B cell (primary cell): ENCODE data around the gene EHD4. TPM values are rescaled to one million over a fixed set of nuclear protein-coding genes. Genes with fewer than 3 reads are reported as not detected.

Source experiments
- ATAC-seq: fragments of 200-7000 bp; cut with Tn5 transposase; one replicate; pipeline ENCODE4 v1.10.0; 2021; ENCODE audit warnings: low read depth, mild to moderate bottlenecking, moderate number of reproducible peaks, moderate library complexity
- CTCF ChIA-PET: fragments of 350-600 bp; sonication (Branson Sonifier 250); formaldehyde crosslinking; loops from one replicate; lab custom pipeline; 2021; ENCODE audit warnings: antibody characterized with exemption, inconsistent platforms; lab: Charles Lee
- POLR2A ChIA-PET: fragments of 350-600 bp; sonication (Branson Sonifier 250); formaldehyde crosslinking; loops from one replicate; lab custom pipeline; 2021; ENCODE audit warnings: antibody characterized with exemption; lab: Charles Lee
- DNase-seq: peaks from one replicate; pipeline ENCODE4 v3.0.0; 2013
- H2AFZ ChIP-seq: 2 replicates; pipeline ENCODE4 v1.6.1; 2012; ENCODE audit warnings: mild to moderate bottlenecking, low read depth, low read length; ENCODE audit not compliant: insufficient read depth, poor library complexity, severe bottlenecking
- H3K27ac ChIP-seq, 2 donors: 1 replicate in 1 of 2; 2 replicates in 1 of 2; pipeline ENCODE4 v1.5.1; 2012 to 2013; ENCODE audit warnings: low read length in 2 of 2, mild to moderate bottlenecking in 2 of 2, moderate library complexity in 1 of 2
- H3K27me3 ChIP-seq, 4 experiments: fragments of 200-600 bp in 1 of 4; sonication (generic) in 1 of 4; replicated peaks in 1 of 4; 1 replicate in 2 of 4; 2 replicates in 2 of 4; pipeline versions ENCODE4 v1.6.1 to v1.7.0; 2013 to 2016; ENCODE audit warnings: low read length in 3 of 4, mild to moderate bottlenecking in 2 of 4, mixed read lengths in 1 of 4, moderate library complexity in 1 of 4; ENCODE audit not compliant: insufficient read depth in 4 of 4, control insufficient read depth in 3 of 4; ENCODE audit errors: control extremely low read depth in 1 of 4
- H3K36me3 ChIP-seq, 2 experiments: replicated peaks in 1 of 2; 1 replicate in 1 of 2; 2 replicates in 1 of 2; pipeline versions ENCODE4 v1.6.1 to v1.7.1; 2013; ENCODE audit warnings: low read length in 1 of 2; ENCODE audit not compliant: insufficient read depth in 2 of 2, control insufficient read depth in 1 of 2; ENCODE audit errors: control extremely low read depth in 1 of 2, extremely low read depth in 1 of 2
- H3K4me1 ChIP-seq, 2 donors: fragments of 200-600 bp in 1 of 2; sonication (generic) in 1 of 2; 1 replicate in 1 of 2; 2 replicates in 1 of 2; pipeline versions ENCODE4 v1.5.1 to v1.6.1; 2013 to 2017; ENCODE audit warnings: low read length in 2 of 2; ENCODE audit not compliant: control insufficient read depth in 2 of 2, insufficient read depth in 2 of 2
- H3K4me2 ChIP-seq: replicated peaks from 2 replicates; pipeline ENCODE3; 2012; ENCODE audit warnings: mild to moderate bottlenecking, low read depth, low read length; ENCODE audit not compliant: poor library complexity, severe bottlenecking
- H3K4me3 ChIP-seq, 5 experiments: fragments of 200-600 bp in 1 of 5; sonication (generic) in 1 of 5; 1 replicate in 3 of 5; 2 replicates in 2 of 5; pipeline versions ENCODE4 v1.5.1 to v1.7.0; 2011 to 2016; ENCODE audit warnings: low read length in 4 of 5, mild to moderate bottlenecking in 4 of 5, low read depth in 2 of 5, control low read depth in 1 of 5, moderate library complexity in 1 of 5; ENCODE audit not compliant: insufficient read depth in 1 of 5; ENCODE audit errors: control extremely low read depth in 1 of 5, extremely low read depth in 1 of 5
- H3K79me2 ChIP-seq: fragments of 200-600 bp; sonication (generic); one replicate; pipeline ENCODE4 v1.6.0; 2016; ENCODE audit warnings: low read length; ENCODE audit not compliant: control insufficient read depth, insufficient read depth
- H3K9ac ChIP-seq: fragments of 200-600 bp; sonication (generic); 2 replicates; pipeline ENCODE4 v1.6.1; 2017; ENCODE audit warnings: mild to moderate bottlenecking, low read length, moderate library complexity
- H3K9me3 ChIP-seq, 3 donors: one replicate each; pipeline versions ENCODE4 v1.6.1 to v1.7.1; 2013; ENCODE audit warnings: low read length in 2 of 3; ENCODE audit not compliant: control insufficient read depth in 2 of 3, insufficient read depth in 1 of 3; ENCODE audit errors: control extremely low read depth in 1 of 3
- H4K20me1 ChIP-seq: 2 replicates; pipeline ENCODE4 v1.6.0; 2012; ENCODE audit warnings: mild to moderate bottlenecking, low read length; ENCODE audit not compliant: insufficient read depth, control insufficient read depth, poor library complexity, severe bottlenecking
- H3K27ac Mint-ChIP-seq: one replicate; pipeline ENCODE4 v1.8.0; 2021; ENCODE audit warnings: mixed read lengths
- H3K27me3 Mint-ChIP-seq: one replicate; pipeline ENCODE4 v1.8.0; 2021; ENCODE audit warnings: mixed read lengths
- H3K4me1 Mint-ChIP-seq: one replicate; pipeline ENCODE4 v1.8.0; 2021; ENCODE audit warnings: mixed read lengths
- H3K4me3 Mint-ChIP-seq: one replicate; pipeline ENCODE4 v1.8.0; 2021; ENCODE audit warnings: mixed read lengths
- H3K9me3 Mint-ChIP-seq: one replicate; pipeline ENCODE4 v1.8.0; 2022; ENCODE audit warnings: mixed read lengths; ENCODE audit not compliant: insufficient read depth
- EZH2 ChIP-seq: IDR thresholded peaks from 2 replicates; pipeline ENCODE4 v1.6.1; 2012; ENCODE audit warnings: borderline replicate concordance, low read depth, mild to moderate bottlenecking, moderate library complexity, low read length; ENCODE audit not compliant: insufficient read depth, poor library complexity, severe bottlenecking
- WGBS: methylation state at CpG from one replicate; pipeline ENCODE4 v1.1.5; 2013; ENCODE audit warnings: missing lambda C conversion rate; ENCODE audit not compliant: insufficient coverage; 5-methylcytosine and 5-hydroxymethylcytosine counted together
- intact Hi-C: fragments of 100-400 bp; cut with micrococcal nuclease; formaldehyde crosslinking; loops from one replicate; pipeline ENCODE4 v1.10.0; 2022
- polyA plus RNA-seq: library from polyadenylated mRNA; depleted of rRNA; stranded (reverse); fragments of >200 nt; gene quantifications from 2 replicates; pipeline ENCODE4 v1.2.3, GENCODE V29; 2012
- total RNA-seq, 2 donors: library from RNA; stranded (reverse); fragments of 120-200 nt in 1 of 2; gene quantifications; 1 replicate in 1 of 2; 2 replicates in 1 of 2; pipeline versions ENCODE4 v1.2.3 to v1.2.4, GENCODE V29; 2013 to 2022
- TF ChIP-seq, protein P1 (sequence below): fragments of 200-600 bp; IDR thresholded peaks from one replicate; pipeline ENCODE4 v1.8.0; 2022; ENCODE audit warnings: antibody characterized with exemption, mild to moderate bottlenecking

The EHD4 gene
- total and polyA plus RNA-seq, 2 donors (not counting 1 experiment from before 2014, with no cell fraction given): 3.1 to 12.7 TPM

DNA sequence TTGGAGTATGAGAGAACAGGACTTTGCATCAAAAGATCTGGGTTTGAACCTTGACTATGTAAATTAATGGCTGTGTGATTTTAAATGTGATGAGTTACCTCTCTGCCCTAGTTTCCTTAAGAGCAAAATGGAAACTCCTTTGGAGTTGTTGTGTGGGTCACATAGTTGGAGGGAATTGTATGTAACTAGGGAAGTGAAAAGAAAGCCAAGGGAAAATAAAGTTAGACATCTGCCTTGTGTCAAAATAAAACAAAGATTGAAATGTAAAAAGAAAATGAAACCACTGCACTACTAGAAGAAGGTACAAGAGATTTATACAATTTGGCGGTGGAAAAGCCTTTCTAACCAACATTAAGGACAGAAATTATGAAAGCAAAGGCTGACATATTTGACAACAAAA, 1.7 kb upstream of the EHD4 start:
- Mint-ChIP-seq H3K4me3 (peak overlapping the region; percentile 90), H3K27me3 (peaks cover 25% of the 10 kb centered on the region), H3K27ac (no peak overlapping the region), H3K4me1 (peaks cover 34% of the 10 kb centered on the region), H3K9me3 (no peaks in the 10 kb centered on the region)
- ChIA-PET POLR2A (no interaction called here), CTCF (interaction anchor here (2.9 kb wide), 1 partner anchor 16 kb away, joined by 11 read pairs; no protein-coding TSS in a partner anchor)
- Histone ChIP-seq H3K4me2 (no peak overlapping the region), H2AFZ (no peak overlapping the region), H3K9ac (no peak overlapping the region), H3K27me3 (peaks cover 0 to 5% (median 0%) of the 10 kb centered on the region in 4 experiments), H3K4me1 (peaks cover 27 to 30% of the 10 kb centered on the region in 2 donors), H3K9me3 (no peaks in the 10 kb centered on the region), H3K79me2 (peaks cover 20% of the 10 kb centered on the region), H4K20me1 (no peaks in the 10 kb centered on the region), H3K27ac (no peak overlapping the region), H3K36me3 (no peaks in the 10 kb centered on the region), H3K4me3 (no peak overlapping the region)
- 80% methylated on average over 1 of the region's 1 CpG for WGBS
- DNase-seq (no peak), ATAC-seq (no peak)
- intact Hi-C loops: loop anchor here (5.0 to 10.0 kb wide), 4 partner anchors 298 to 1279 kb away; partner anchors contain the start of genes GANC, RAD51, RTF1 and TMEM87A
- no peak for TF ChIP-seq EZH2
- TF ChIP-seq, protein P1, sequence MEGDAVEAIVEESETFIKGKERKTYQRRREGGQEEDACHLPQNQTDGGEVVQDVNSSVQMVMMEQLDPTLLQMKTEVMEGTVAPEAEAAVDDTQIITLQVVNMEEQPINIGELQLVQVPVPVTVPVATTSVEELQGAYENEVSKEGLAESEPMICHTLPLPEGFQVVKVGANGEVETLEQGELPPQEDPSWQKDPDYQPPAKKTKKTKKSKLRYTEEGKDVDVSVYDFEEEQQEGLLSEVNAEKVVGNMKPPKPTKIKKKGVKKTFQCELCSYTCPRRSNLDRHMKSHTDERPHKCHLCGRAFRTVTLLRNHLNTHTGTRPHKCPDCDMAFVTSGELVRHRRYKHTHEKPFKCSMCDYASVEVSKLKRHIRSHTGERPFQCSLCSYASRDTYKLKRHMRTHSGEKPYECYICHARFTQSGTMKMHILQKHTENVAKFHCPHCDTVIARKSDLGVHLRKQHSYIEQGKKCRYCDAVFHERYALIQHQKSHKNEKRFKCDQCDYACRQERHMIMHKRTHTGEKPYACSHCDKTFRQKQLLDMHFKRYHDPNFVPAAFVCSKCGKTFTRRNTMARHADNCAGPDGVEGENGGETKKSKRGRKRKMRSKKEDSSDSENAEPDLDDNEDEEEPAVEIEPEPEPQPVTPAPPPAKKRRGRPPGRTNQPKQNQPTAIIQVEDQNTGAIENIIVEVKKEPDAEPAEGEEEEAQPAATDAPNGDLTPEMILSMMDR: no peak

DNA sequence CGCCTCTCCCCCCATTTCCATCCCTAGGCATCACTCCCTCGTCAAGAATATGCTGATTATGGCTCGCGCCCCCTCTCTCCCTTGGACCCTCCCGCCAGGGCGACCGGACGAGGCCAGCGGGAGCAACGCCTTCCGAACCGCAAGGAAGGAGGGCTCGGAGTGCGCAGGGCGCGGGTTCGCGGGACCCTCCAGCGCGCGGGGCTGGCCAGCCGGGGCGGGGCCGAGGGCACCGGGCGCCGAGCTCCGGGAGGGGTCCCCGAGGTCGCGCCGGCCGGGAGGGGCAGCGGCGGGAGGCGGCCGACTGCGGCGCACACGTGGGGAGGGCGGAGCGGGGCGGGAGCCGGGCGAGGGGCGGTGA, 483 bp downstream of the EHD4 start:
- POLR2A ChIA-PET: interaction anchor here (1.0 to 1.5 kb wide), 2 partner anchors 14 to 67 kb away, joined by 3 read pairs; no protein-coding TSS in a partner anchor
- no peaks in the 10 kb centered on the region for H3K9me3 ChIP-seq
- H4K20me1 ChIP-seq: no peaks in the 10 kb centered on the region
- H3K4me2 ChIP-seq: peak overlapping the region; percentile 90
- Mint-ChIP-seq H3K4me1 (peaks cover 52% of the 10 kb centered on the region), H3K4me3 (peak overlapping the region; percentile 90), H3K9me3 (no peaks in the 10 kb centered on the region), H3K27me3 (peaks cover 16% of the 10 kb centered on the region), H3K27ac (peak overlapping the region; percentile 95)
- no peak for TF ChIP-seq EZH2
- TF ChIP-seq, protein P1: no peak
- intact Hi-C loops: loop anchor here (1.0 to 10.0 kb wide), 8 partner anchors 43 to 1277 kb away; partner anchors contain the start of genes GANC, JMJD7, MAPKBP1 and RAD51
- ATAC-seq (peak; percentile 25), DNase-seq (no peak)
- H3K27me3 ChIP-seq: no peaks in the 10 kb centered on the region
- peak overlapping the region; percentile 62 to 95 (median 83) for H3K4me3 ChIP-seq
- H3K79me2 ChIP-seq: peaks cover 34% of the 10 kb centered on the region
- H3K9ac ChIP-seq: peak overlapping the region; percentile 89
- under 1% methylated on average over 46 of the region's 46 CpGs for WGBS
- H2AFZ ChIP-seq: peak overlapping the region; percentile 85
- CTCF ChIA-PET: interaction anchor here (1.2 to 2.9 kb wide), 7 partner anchors 10 to 77 kb away, joined by 3 to 11 read pairs (median 4); no protein-coding TSS in a partner anchor
- peaks cover 49 to 50% of the 10 kb centered on the region in 2 donors for H3K4me1 ChIP-seq
- H3K36me3 ChIP-seq: no peaks in the 10 kb centered on the region
- peak overlapping the region; percentile 71 to 84 for H3K27ac ChIP-seq
